ENCODE measurements around the gene FNIP2. TPM values are rescaled to one million over a fixed set of nuclear protein-coding genes. Genes with fewer than 3 reads are reported as not detected.

Gene FNIP2
- total and polyA plus RNA-seq, 10 of the 15 experiments (the other 5 are each of a cell fraction or from before 2014, with no cell fraction given) = 0.03 to 0.38 (median 0.15) TPM

DNA sequence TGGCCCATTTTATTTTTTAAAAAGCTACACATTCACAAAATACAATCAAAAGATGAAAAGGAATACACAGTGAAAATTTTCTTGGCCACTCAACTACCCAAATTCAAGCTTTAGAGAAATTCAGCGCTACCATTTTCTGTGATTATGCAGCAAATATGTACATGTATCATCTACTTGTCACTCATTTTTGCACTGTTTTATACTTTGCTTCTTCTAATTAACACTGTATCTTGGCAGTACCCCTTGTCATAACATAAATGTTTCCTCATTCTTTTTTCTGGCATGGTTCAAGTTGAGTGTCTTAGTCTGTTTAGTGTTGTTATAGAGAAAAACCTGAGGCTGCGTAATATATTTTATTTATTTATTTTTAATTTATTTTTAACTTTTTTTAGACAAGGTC is 30.0 kb upstream of the FNIP2 start (continued):
- no peak for TF ChIP-seq E4F1 (IDR thresholded peaks at IDR 0.05; ENCODE audit: borderline replicate concordance, partially characterized antibody)
- no peak for TF ChIP-seq MYC (IDR thresholded peaks at IDR 0.05; ENCODE audit: insufficient read depth, insufficient read length, insufficient replicate concordance, low read length, severe bottlenecking)
- TF ChIP-seq YBX1 (IDR thresholded peaks at IDR 0.05) = no peak
- no peak for TF ChIP-seq NBN (IDR thresholded peaks at IDR 0.05)
- no peak for TF ChIP-seq SUPT20H (IDR thresholded peaks at IDR 0.05; ENCODE audit: borderline replicate concordance, control insufficient read depth, low read depth, low read length)
- no peak for TF ChIP-seq PAX5 (IDR thresholded peaks at IDR 0.05; ENCODE audit: borderline replicate concordance, low read depth, low read length)

- no peaks in the 10 kb centered on the region for H3K4me1 ChIP-seq (ENCODE audit: control insufficient read depth, insufficient read depth, low read length)
- no peak overlapping the region for H3K27ac ChIP-seq (ENCODE audit: control insufficient read depth, insufficient read depth)
- no peaks in the 10 kb centered on the region for H4K20me1 ChIP-seq (ENCODE audit: control insufficient read depth, insufficient read depth)
- H3K79me2 ChIP-seq (ENCODE audit: control insufficient read depth, insufficient read depth, low read length) = no peaks in the 10 kb centered on the region
- intact Hi-C loops (cut with micrococcal nuclease; ENCODE audit: unreplicated experiment) = no loop called here
- H3K4me2 ChIP-seq (ENCODE audit: control insufficient read depth, insufficient read depth) = no peak overlapping the region
- ATAC-seq (no peak), DNase-seq (ENCODE audit: low read depth, low spot score) (no peak), FAIRE-seq (no peak)
- no peak overlapping the region for H3K9ac ChIP-seq (ENCODE audit: control insufficient read depth, insufficient read depth, low read length)
- TF ChIP-seq RBBP5 (conservative IDR thresholded peaks at IDR 0.05) (no peak), NFXL1 (IDR thresholded peaks at IDR 0.05; ENCODE audit: borderline replicate concordance) (no peak), NR2F1 (conservative IDR thresholded peaks at IDR 0.05) (no peak)
- no TSS peak for BruUV-seq (replicated peaks)
- no peaks in the 10 kb centered on the region for H3K36me3 ChIP-seq (ENCODE audit: control insufficient read depth in 2 of 2, insufficient read depth in 2 of 2, low read length in 1 of 2)
- 78% methylated on average over 2 of the region's 2 CpGs for WGBS (ENCODE audit: insufficient coverage, insufficient replicate concordance, low lambda C conversion rate, missing lambda C conversion rate)
- no peaks in the 10 kb centered on the region for H3K9me3 ChIP-seq (replicated peaks; ENCODE audit: control insufficient read depth, insufficient read depth, low read length)
- 0 out of 4 replicates have a peak, but pooled peaks cover 0 to 4% of the 10 kb centered on the region in 2 experiments for H3K27me3 ChIP-seq (replicated peaks in 1 of 2; ENCODE audit: control insufficient read depth in 2 of 2, insufficient read depth in 2 of 2, low read length in 1 of 2)
- ChIA-PET RAD21 (ENCODE audit: unreplicated experiment) (interaction anchor here (1.3 kb wide), 1 partner anchor 277 kb away, joined by 3 read pairs; no protein-coding TSS in a partner anchor), SMC1A (ENCODE audit: uncharacterized antibody, unreplicated experiment) (interaction anchor here (0.7 kb wide), 1 partner anchor 18 kb away, joined by 3 read pairs; no protein-coding TSS in a partner anchor), POLR2A (no interaction called here), CTCF (interaction anchor here (0.9 kb wide), 2 partner anchors 35 to 106 kb away, joined by 3 to 4 read pairs; no protein-coding TSS in a partner anchor)
- H3K4me3 ChIP-seq = no peak overlapping the region
- in situ Hi-C loops (cut with MboI) = no loop called here
- no peak overlapping the region for H2AFZ ChIP-seq (ENCODE audit: control insufficient read depth, low read depth, low read length)
Observed at GRCh38 chr4:158739600-158739999, 29.2 kb upstream of the FNIP2 start.

Measured in GM12878 (cell line).